ENCODE measurements around the gene MEF2A.
A peak's percentile ranks its signal among the peaks of the same experiment; 100 is the strongest.

MEF2A gene

GRCh38 chr15:99604865-99605264, 39.1 kb downstream of the MEF2A start:
- TF ChIP-seq, protein P1, sequence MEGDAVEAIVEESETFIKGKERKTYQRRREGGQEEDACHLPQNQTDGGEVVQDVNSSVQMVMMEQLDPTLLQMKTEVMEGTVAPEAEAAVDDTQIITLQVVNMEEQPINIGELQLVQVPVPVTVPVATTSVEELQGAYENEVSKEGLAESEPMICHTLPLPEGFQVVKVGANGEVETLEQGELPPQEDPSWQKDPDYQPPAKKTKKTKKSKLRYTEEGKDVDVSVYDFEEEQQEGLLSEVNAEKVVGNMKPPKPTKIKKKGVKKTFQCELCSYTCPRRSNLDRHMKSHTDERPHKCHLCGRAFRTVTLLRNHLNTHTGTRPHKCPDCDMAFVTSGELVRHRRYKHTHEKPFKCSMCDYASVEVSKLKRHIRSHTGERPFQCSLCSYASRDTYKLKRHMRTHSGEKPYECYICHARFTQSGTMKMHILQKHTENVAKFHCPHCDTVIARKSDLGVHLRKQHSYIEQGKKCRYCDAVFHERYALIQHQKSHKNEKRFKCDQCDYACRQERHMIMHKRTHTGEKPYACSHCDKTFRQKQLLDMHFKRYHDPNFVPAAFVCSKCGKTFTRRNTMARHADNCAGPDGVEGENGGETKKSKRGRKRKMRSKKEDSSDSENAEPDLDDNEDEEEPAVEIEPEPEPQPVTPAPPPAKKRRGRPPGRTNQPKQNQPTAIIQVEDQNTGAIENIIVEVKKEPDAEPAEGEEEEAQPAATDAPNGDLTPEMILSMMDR (IDR thresholded peaks at IDR 0.05; ENCODE audit: low read length) = no peak
- no peak for TF ChIP-seq EZH2 (IDR thresholded peaks at IDR 0.05; ENCODE audit: borderline replicate concordance, low read length)
- Histone ChIP-seq H3K27me3 (ENCODE audit: insufficient read depth, low read length) (no peaks in the 10 kb centered on the region), H3K4me1 (ENCODE audit: insufficient read depth, low read length, severe bottlenecking) (peaks cover 51% of the 10 kb centered on the region), H2AFZ (ENCODE audit: low read length) (no peak overlapping the region), H3K79me2 (ENCODE audit: insufficient read depth, low read length) (peaks cover 95% of the 10 kb centered on the region), H3F3A (ENCODE audit: insufficient read depth, low read length) (no peaks in the 10 kb centered on the region), H3K4me2 (ENCODE audit: low read length) (peak overlapping the region; percentile 1; the same call in 1 of the 2 replicates), H3K27ac (ENCODE audit: low read depth, low read length, poor library complexity, severe bottlenecking) (peak overlapping the region; percentile 67), H3K36me3 (ENCODE audit: insufficient read depth, low read length) (peaks cover 26% of the 10 kb centered on the region), H4K20me1 (ENCODE audit: insufficient read depth, low read length) (no peaks in the 10 kb centered on the region), H3K9ac (ENCODE audit: low read length) (no peak overlapping the region), H3K9me3 (ENCODE audit: low read length) (no peaks in the 10 kb centered on the region), H3K9me2 (ENCODE audit: low read depth, low read length) (no peaks in the 10 kb centered on the region), H3K4me3 (ENCODE audit: low read depth, low read length, poor library complexity, severe bottlenecking) (no peak overlapping the region)

- Histone ChIP-seq H4K20me1 (ENCODE audit: insufficient read depth, low read length) (no peaks in the 10 kb centered on the region), H3F3A (ENCODE audit: insufficient read depth, low read length) (no peaks in the 10 kb centered on the region), H3K36me3 (ENCODE audit: insufficient read depth, low read length) (peaks cover 19% of the 10 kb centered on the region), H3K9me3 (ENCODE audit: low read length) (no peaks in the 10 kb centered on the region), H2AFZ (ENCODE audit: low read length) (no peak overlapping the region), H3K79me2 (ENCODE audit: insufficient read depth, low read length) (peaks cover 93% of the 10 kb centered on the region), H3K27me3 (ENCODE audit: insufficient read depth, low read length) (no peaks in the 10 kb centered on the region), H3K4me2 (ENCODE audit: low read length) (peak overlapping the region; percentile 1; the same call in 1 of the 2 replicates), H3K9ac (ENCODE audit: low read length) (no peak overlapping the region; the same call in 1 of the 2 replicates), H3K27ac (ENCODE audit: low read depth, low read length, poor library complexity, severe bottlenecking) (peak overlapping the region; percentile 67), H3K4me3 (ENCODE audit: low read depth, low read length, poor library complexity, severe bottlenecking) (no peak overlapping the region), H3K9me2 (ENCODE audit: low read depth, low read length) (no peaks in the 10 kb centered on the region), H3K4me1 (ENCODE audit: insufficient read depth, low read length, severe bottlenecking) (peaks cover 51% of the 10 kb centered on the region)
- TF ChIP-seq EZH2 (IDR thresholded peaks at IDR 0.05; ENCODE audit: borderline replicate concordance, low read length) = no peak
- TF ChIP-seq, protein P1 (IDR thresholded peaks at IDR 0.05; ENCODE audit: low read length) = no peak
Observed at GRCh38 chr15:99605490-99605931, 39.7 kb downstream of the MEF2A start.

GRCh38 chr15:99605990-99606389, 40.2 kb downstream of the MEF2A start:
- Histone ChIP-seq H3K36me3 (ENCODE audit: insufficient read depth, low read length) (peaks cover 16% of the 10 kb centered on the region), H3K4me2 (ENCODE audit: low read length) (no peak overlapping the region; the same call in 1 of the 2 replicates), H3F3A (ENCODE audit: insufficient read depth, low read length) (no peaks in the 10 kb centered on the region), H4K20me1 (ENCODE audit: insufficient read depth, low read length) (no peaks in the 10 kb centered on the region), H3K4me3 (ENCODE audit: low read depth, low read length, poor library complexity, severe bottlenecking) (no peak overlapping the region), H3K27ac (ENCODE audit: low read depth, low read length, poor library complexity, severe bottlenecking) (peak overlapping the region; percentile 67), H2AFZ (ENCODE audit: low read length) (no peak overlapping the region), H3K9me2 (ENCODE audit: low read depth, low read length) (no peaks in the 10 kb centered on the region), H3K79me2 (ENCODE audit: insufficient read depth, low read length) (peaks cover 92% of the 10 kb centered on the region), H3K4me1 (ENCODE audit: insufficient read depth, low read length, severe bottlenecking) (peaks cover 51% of the 10 kb centered on the region), H3K9ac (ENCODE audit: low read length) (peak overlapping the region; percentile 2; the same call in 1 of the 2 replicates), H3K9me3 (ENCODE audit: low read length) (no peaks in the 10 kb centered on the region), H3K27me3 (ENCODE audit: insufficient read depth, low read length) (no peaks in the 10 kb centered on the region)
- no peak for TF ChIP-seq EZH2 (IDR thresholded peaks at IDR 0.05; ENCODE audit: borderline replicate concordance, low read length)
- TF ChIP-seq, protein P1 (IDR thresholded peaks at IDR 0.05; ENCODE audit: low read length) = no peak

Data from OCI-LY1 (cell line).